ENCODE measurements around the gene SLC51B.

Gene SLC51B

DNA sequence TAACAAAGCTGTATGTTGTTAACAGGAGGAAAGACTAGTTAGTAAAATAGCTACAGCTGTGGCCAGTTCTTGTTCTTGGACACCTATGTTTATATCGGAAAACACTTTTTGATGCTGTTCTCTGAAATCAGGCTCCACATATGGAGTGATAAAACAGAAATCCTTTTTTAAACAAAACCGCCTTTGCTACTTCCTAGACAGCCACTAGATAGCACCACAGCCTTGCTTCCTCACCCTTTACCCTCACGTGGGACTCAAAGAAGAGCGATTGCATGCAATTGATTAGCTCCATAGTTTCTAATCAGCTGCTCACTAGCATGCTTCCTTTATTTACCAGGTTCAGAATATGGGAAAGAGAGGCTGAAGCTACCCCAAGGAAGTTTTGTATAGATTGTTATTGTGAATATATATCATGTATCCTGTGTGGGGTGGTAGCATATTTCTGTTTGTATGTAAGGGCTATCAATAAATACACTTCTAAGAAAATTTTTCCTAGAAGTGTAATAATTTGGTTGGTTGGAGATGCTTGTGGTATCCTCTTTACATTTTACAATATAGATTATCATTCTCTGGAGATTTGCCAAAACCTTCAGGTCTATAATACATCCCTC lies 11.4 kb upstream of the SLC51B start:
- TF ChIP-seq, protein P1, sequence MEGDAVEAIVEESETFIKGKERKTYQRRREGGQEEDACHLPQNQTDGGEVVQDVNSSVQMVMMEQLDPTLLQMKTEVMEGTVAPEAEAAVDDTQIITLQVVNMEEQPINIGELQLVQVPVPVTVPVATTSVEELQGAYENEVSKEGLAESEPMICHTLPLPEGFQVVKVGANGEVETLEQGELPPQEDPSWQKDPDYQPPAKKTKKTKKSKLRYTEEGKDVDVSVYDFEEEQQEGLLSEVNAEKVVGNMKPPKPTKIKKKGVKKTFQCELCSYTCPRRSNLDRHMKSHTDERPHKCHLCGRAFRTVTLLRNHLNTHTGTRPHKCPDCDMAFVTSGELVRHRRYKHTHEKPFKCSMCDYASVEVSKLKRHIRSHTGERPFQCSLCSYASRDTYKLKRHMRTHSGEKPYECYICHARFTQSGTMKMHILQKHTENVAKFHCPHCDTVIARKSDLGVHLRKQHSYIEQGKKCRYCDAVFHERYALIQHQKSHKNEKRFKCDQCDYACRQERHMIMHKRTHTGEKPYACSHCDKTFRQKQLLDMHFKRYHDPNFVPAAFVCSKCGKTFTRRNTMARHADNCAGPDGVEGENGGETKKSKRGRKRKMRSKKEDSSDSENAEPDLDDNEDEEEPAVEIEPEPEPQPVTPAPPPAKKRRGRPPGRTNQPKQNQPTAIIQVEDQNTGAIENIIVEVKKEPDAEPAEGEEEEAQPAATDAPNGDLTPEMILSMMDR (conservative IDR thresholded peaks at IDR 0.05): peak; percentile 31
- H3K27ac ChIP-seq: peak overlapping the region; percentile 24

DNA sequence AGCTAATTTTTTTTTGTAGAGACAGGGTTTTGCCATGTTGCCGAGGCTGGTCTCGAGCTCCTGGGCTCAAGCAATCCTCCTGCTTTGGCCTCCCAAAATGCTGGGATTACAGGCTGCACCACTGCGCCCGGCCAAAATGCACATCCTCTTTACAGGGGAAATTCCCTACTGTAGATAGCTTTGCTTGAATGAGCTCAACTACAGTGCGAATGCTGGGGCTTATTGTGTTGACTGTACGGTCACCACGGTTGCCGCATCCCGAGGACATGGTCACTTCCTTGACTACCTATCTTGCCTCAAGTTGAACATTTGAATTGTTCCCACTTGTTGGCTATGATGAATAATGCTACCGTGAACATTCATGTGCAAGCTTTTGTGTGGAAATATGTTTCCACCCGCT lies 10.5 kb upstream of the SLC51B start:
- H3K27ac ChIP-seq: no peak overlapping the region

DNA sequence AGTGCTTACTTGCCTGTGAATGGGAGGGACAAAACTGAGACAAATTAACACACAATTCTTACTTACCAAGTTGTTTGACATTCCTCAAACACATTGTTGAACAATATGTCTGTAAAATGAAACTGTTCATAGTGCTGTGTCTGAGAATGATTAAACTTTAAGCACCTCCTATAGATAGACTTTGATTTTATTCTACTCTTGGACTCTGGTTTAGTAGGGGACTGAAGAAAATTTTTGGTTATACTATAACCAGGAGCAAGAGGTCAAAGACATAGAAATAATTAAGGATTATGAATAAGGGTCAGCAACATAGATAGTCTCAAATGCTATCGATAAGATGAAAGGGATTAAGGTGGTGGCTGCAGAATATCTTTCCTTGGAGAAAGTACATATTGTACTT lies 7.9 kb upstream of the SLC51B start:
- TF ChIP-seq, protein P1 (conservative IDR thresholded peaks at IDR 0.05): no peak
- no peak overlapping the region for H3K27ac ChIP-seq

More for the DNA sequence above, 10.5 kb upstream of the SLC51B start:
- TF ChIP-seq, protein P1 (conservative IDR thresholded peaks at IDR 0.05): no peak

DNA sequence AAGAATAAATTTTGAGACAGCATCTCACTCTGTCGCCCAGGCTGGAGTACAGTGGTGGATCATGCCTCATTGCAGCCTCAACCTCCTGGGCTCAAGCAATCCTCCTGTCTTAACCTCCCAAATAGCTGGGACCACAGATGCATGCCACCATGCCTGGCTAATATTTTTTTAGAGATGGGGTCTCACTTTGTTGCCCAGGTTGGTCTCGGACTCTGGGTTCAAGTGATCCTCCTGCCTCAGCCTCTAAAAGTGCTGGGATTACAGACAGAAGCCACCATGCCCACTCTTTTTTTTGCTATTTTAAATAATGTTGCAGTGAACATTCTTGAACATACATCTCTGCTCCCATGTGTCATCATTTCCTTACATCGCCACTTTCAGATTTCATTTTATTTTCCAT lies 6.8 kb upstream of the SLC51B start:
- TF ChIP-seq, protein P1 (conservative IDR thresholded peaks at IDR 0.05): no peak
- H3K27ac ChIP-seq: no peak overlapping the region

DNA sequence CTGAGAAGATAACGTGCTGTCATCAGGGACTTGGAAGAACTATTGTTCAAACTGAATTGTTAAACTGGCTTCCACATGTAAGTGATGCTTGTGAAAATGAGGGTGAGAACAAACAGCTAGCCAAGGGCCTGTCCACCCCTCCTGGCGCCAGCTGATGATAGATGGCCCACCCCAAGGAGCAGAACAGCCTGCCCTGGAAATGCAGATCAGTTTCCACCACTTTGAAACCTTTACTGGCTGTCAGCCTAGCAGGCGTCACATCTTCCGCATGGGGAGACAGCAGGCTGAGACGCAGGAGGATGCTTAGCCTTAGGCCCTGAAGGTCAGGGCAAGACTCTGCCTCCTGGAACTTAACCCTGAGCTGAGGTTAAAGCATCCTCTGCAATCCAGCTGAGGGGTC lies 6.4 kb upstream of the SLC51B start:
- no peak overlapping the region for H3K27ac ChIP-seq
- TF ChIP-seq, protein P1 (conservative IDR thresholded peaks at IDR 0.05): no peak

DNA sequence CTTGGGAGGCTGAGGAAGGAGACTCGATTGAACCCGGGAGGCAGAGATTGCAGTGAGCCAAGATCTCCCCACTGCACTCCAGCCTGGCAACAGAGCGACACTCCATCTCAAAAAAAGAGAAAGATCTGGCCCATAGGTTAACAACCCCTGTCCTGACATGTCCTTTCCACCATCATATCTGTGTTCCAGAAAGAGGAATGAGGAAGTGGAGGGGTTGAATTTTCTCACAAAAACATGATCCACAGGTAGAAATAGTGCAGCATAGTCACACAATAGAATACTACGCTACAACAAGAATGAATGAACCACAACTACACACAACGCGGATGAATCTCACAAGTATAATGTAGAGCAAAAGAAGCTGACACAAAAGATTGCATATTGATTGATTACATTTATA lies 4.7 kb upstream of the SLC51B start:
- H3K27ac ChIP-seq: no peak overlapping the region
- TF ChIP-seq, protein P1 (conservative IDR thresholded peaks at IDR 0.05): no peak

DNA sequence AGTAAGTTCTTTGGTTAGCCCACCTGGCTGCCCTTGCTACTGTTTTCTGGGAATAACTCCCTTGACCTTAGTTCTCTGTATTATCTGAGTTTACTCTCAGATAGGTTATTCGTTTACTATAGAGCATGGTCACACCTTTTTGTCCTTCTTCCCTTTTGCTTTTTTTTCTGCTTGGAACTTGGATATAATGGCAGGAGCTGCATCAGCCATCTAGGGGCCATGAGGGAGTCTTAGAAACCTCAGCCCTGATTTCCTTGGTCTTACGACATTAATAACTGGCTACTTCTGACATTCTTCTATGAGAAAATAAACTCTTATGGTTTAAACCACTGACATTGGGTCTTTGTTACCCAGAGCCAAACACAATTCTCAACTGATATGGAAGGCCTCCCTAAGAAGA lies 3.4 kb upstream of the SLC51B start:
- TF ChIP-seq, protein P1 (conservative IDR thresholded peaks at IDR 0.05): no peak

More for the DNA sequence above, 3.4 kb upstream of the SLC51B start:
- H3K27ac ChIP-seq: no peak overlapping the region

All from VCaP (cell line).